GM19397 (cell line): ENCODE data around the gene TNF.

ENCODE experiments used
- ATAC-seq: cut with Tn5 transposase; IDR thresholded peaks from one replicate; pipeline ENCODE4 v1.9.1; 2021; ENCODE audit warnings: mild to moderate bottlenecking, moderate library complexity; ENCODE audit not compliant: unreplicated experiment

The TNF gene

GRCh38 chr6:31575335-31575901 lies at the start of gene TNF:
Gene TNF (plus strand): TSS chr6:31575565. CDS start chr6:31575742, 177 bp downstream.
- ATAC-seq = no peak

- no peak for ATAC-seq
Measured at GRCh38 chr6:31525932-31526591, 49.3 kb upstream of the TNF start.

GRCh38 chr6:31528307-31528777 lies 47.0 kb upstream of the TNF start:
- no peak for ATAC-seq

- no peak for ATAC-seq
Measured at GRCh38 chr6:31528821-31529328, 46.5 kb upstream of the TNF start, which contains the start of gene MCCD1. Gene MCCD1 (plus strand): TSS chr6:31528962. CDS start chr6:31529015, 53 bp downstream.

GRCh38 chr6:31529329-31530150 lies 45.8 kb upstream of the TNF start:
- no peak for ATAC-seq

- ATAC-seq = no peak
Measured at GRCh38 chr6:31530659-31531058, 44.7 kb upstream of the TNF start.

GRCh38 chr6:31531162-31531561 lies 44.2 kb upstream of the TNF start:
- ATAC-seq = no peak

- ATAC-seq = no peak
Measured at GRCh38 chr6:31531771-31532643, 43.4 kb upstream of the TNF start.

GRCh38 chr6:31532644-31533454 lies 42.5 kb upstream of the TNF start:
- ATAC-seq = no peak

GRCh38 chr6:31533455-31533841 lies 41.9 kb upstream of the TNF start:
- no peak for ATAC-seq

- ATAC-seq = no peak
Measured at GRCh38 chr6:31534011-31534410, 41.4 kb upstream of the TNF start.

- no peak for ATAC-seq
Measured at GRCh38 chr6:31534521-31535040, 40.8 kb upstream of the TNF start.

GRCh38 chr6:31535538-31536324 lies 39.6 kb upstream of the TNF start:
- ATAC-seq = no peak

- no peak for ATAC-seq
Measured at GRCh38 chr6:31538805-31539400, 36.5 kb upstream of the TNF start.

GRCh38 chr6:31540640-31541039 lies 34.7 kb upstream of the TNF start:
- ATAC-seq = no peak

- ATAC-seq = peak; percentile 7
Measured at GRCh38 chr6:31541059-31541657, 34.2 kb upstream of the TNF start.

GRCh38 chr6:31541658-31542521 lies 33.5 kb upstream of the TNF start, which contains the start of gene DDX39B:
Gene DDX39B (minus strand): TSS chr6:31542003. CDS start chr6:31540532, 1,471 bp downstream.
- ATAC-seq = peak; percentile 70
